NCI-H1417 treated with DMSO at 0.1 percent for 48 hours (cell line): ENCODE data around the gene SGMS2.
"Not testable (repeated sequence)": the region's sequence is repeated elsewhere in the genome, so short reads cannot be mapped to it uniquely, and the experiment has no call there.

Experiments used
- DNase-seq: peaks from one replicate; lab custom pipeline; 2025; lab: John Stamatoyannopoulos, UW

The SGMS2 gene

DNA sequence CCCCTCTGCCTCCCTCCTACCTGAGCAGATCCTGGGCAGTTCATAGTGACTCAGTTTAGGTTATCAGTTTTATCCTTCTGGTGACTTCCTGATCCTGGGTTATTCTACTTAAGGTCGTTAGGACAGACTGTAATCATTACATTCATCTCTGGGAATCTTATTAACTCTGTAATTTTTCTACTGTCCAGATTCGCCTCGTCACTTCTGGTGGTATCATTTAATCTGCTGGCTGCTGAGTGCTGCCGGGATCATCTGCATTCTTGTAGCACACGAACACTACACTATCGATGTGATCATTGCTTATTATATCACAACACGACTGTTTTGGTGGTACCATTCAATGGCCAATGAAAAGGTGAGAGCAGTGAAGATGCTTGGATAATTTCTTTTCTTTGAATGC, 83.6 kb downstream of the SGMS2 start:
- DNase-seq: no peak

GRCh38 chr4:107913283-107913899, 88.7 kb downstream of the SGMS2 start:
- peak; percentile 39 for DNase-seq

GRCh38 chr4:107915220-107915619, 90.5 kb downstream of the SGMS2 start:
- DNase-seq: no peak

DNA sequence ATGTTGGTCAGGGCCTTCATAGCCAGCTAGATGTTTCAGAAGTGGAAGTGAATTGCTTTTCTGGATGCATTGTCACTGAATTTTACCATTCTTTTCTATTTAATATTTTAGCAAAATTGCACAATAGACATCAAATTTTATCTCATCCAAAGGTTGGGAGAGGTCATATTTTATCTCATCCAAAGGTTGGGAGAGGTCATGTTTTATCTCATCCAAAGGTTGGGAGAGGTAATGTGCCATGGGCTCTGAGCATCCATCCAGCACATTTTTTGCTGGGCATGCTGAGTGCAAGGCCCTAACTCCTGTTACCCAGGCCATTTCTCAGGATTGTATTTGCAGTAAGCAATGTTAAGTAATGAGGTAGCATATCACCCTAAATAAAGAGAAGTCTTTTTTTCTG, 91.9 kb downstream of the SGMS2 start:
- no peak for DNase-seq

DNA sequence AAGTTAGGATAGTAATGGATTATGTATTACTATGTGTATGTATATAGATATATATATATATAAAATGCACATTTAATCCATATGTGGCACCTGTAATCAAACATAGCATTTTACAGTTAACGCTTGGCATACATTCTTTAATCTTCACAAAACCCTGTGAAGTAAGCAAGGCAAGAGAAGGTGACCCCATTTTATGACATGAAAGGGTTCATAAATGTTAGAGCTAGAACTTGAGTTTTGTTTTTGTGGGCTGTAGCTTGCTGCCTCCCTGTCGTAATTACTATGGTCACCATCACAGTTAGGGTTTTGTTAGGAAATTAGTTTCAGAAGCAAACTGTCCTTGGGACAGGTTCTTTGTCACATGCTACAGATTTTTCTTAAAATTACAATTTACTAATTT, 92.8 kb downstream of the SGMS2 start:
- DNase-seq: no peak

DNA sequence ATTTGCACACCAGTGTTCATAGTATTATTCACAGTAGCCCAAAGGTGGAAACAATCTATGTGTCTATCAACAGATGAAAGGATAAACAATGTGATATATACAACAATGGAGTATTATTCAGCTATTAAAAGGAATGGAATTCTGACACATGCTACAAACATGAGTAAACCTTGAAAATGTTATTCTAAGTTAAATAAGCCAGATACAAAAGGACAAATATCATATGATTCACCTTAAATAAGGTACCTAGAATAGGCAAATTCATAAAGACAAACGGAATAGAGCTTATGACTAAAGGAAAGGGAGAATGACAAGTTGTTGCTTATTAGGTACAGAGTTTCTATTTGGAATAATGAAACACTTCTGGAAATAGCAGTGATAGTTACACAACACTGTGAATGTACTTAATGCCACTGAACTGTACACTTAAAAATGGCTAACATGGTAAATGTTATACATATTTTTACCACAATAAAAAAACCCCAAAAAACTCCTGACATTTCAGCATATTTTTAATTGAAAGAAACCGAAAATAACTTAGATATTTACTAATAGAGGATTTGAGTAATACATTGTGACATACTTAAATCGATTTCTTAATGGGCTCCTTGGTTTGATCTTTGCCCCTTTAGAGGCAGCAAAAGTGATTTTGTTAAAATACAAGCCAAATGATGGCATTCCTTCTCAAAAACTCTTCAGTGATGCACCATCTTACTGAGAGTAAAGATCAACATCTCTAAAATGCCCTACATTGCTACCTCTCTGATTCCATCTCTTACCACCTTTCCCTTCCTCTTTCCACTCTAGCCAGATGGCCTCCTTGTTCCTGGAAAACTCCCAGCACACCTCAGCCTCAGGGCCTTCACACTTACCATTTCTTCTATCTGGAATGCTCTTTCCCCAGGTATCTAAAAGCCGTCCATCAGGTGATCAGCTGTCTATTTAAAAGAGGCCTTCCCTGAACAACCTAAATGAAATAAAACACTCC, 98.0 kb downstream of the SGMS2 start:
- no peak for DNase-seq

DNA sequence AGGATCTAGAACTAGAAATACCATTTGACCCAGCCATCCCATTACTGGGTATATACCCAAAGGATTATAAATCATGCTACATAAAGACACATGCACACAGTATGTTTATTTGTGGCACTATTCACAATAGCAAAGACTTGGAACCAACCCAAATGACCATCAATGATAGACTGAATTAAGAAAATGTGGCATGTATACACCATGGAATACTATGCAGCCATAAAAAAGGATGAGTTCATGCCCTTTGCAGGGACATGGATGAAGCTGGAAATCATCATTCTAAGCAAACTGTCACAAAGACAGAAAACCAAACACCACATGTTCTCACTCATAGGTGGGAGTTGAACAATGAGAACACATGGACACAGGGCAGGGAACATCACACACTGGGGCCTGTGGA, 101.0 kb downstream of the SGMS2 start:
- not testable (repeated sequence) for DNase-seq

GRCh38 chr4:107926875-107927274, 102.1 kb downstream of the SGMS2 start:
- not testable (repeated sequence) for DNase-seq

DNA sequence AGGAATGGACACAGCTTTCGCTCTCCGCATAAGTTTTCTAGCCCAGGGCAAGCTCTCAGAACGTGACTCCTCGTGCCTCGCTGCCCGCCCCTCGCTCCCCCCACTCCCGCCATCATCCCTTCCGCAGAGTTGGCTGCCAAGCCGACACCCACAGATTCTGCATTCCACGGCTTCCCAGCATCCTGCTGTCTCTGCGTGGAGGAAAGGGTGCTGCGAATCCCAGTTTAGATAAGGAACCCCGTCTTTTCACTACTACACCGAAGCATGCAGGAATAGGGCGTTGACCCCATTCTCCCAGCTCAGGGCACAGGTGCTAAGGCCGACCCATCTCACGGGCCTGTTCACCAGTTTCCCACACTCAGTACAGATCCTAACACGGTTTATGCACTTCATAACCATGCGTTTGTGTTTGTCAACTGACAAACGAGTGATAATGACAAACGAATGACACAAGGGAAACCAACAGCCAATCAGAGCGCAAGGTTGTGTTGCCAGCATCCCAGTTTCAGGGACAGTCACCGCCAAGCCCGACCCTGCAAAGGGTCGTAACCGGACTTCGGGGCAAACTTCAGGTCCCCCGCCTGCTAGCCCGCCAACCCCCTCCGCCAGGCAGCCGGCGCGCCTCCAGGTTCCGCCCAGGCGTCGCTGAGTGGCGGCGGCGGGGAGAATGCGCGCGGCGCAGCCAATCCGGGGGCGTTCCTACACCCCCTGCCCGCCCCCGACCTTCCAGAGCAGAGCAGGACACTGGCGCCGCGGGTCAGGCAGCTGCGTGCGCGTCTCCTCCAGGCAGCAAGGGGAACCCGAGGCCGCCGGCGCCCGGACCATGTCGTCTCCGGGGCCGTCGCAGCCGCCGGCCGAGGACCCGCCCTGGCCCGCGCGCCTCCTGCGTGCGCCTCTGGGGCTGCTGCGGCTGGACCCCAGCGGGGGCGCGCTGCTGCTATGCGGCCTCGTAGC, 106.4 kb downstream of the SGMS2 start, which contains the start of gene CYP2U1:
CYP2U1 (plus strand) TSS at position 729 of the 954 bp plus-strand sequence; CDS start at position 824, 95 bp downstream.
- DNase-seq: peak; percentile 14

- no peak for DNase-seq
Measured at GRCh38 chr4:107931775-107932321, 107.1 kb downstream of the SGMS2 start.

DNA sequence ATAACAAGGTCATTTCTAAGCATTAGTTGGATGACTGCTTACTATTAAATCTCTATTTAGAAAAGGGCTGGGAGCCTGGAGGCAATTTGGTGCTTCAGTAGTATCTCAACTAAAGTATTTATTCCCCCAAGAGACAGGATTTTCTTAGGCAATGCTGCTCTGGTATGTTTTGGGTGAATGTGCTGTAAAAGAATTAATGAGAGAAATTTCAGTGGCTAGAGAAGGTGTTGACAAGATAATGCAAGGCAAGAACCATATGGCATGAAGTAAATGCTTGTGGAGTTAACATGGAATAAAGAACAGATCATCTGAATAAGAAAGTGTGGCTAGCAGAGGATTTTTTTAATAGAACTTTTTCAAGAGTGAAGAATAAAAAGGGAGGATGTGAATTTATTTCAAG, 110.5 kb downstream of the SGMS2 start:
- no peak for DNase-seq

DNA sequence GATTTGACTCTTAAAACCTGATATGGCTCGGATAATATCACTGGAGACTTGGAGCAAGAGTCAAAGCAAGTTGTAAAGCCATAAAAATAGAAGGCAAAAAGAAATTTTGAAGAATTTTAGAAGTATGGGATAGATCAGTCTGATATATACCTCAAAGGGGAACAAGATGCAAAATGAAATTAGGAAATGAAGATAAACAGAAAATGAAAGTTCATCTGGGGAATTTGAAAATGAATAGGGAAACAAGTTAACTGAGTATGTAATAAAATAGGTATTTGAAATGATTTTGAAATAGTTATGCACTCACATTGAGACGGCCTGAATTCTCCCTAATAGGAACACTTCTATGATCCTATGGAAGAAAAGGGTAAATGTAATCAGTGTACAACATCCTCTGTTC, 112.3 kb downstream of the SGMS2 start:
- DNase-seq: no peak

GRCh38 chr4:107939307-107939706, 114.6 kb downstream of the SGMS2 start:
- no peak for DNase-seq

GRCh38 chr4:107945809-107946208, 121.1 kb downstream of the SGMS2 start:
- DNase-seq: no peak

GRCh38 chr4:107950746-107951540, 126.2 kb downstream of the SGMS2 start:
- no peak for DNase-seq

DNA sequence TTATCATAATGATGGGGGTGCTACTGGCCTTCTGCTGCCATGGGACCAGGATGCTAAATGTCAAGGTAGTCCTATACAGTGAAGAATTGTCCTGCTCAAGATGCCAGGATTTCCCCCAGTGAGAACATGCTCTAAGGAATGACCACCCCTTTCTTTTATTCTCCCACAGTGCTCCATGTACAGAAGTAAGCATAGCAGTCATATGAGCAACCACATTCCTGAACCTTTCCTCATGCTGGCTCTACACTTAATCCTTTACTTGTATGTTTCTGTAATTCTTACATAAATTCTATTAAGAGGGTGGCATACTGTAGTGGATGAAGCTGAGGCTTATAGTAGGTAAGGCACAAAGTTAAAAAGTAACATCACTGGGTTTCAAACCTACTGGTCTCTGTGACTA, 126.8 kb downstream of the SGMS2 start:
- DNase-seq: no peak

DNA sequence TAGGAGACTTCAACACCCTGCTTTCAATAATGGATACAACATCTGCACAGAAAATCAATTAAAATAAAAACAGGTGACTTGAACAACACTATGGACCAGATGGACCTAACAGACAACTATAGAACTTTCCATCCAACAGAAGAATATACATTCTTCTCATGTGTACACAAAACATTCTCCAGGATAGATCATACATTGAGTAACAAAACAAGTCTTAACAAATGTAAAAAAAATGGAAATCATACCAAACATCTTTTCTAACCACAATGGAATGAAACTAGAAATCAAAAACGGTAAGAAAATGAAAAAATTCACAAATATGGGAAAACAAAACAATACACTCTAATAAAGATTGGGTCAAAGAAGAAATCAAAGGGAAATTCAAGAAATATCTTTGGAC, 131.3 kb downstream of the SGMS2 start:
- DNase-seq: no peak
